Inferior parietal cortex (tissue), 1 donor: Measurements from ENCODE around the gene ARL4A.

ENCODE experiments used
- DNase-seq: peaks from one replicate; pipeline ENCODE4 v3.0.0-alpha.2; 2016; ENCODE audit errors: extremely low spot score

ARL4A gene

GRCh38 chr7:12701433-12701832, 14.0 kb downstream of the ARL4A start:
- no peak for DNase-seq

DNA sequence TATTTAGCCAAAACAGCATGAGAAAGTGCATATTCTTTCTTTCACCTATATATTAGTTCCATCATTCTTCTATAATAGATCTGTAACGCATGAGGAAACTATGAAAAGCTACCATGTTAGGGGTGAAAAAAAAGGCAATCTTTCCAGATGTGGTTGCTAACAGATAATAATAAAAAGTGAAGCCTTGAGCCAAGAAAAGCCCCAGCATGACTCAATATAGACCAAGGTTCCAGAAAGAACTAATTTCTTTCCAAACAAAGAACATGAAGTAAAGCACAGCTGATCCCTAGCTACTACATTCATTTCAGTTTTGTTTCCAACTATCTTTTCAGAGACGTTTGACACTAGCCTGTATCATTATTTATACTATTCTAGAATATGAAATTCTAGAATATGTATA, 16.4 kb downstream of the ARL4A start:
- no peak for DNase-seq

DNA sequence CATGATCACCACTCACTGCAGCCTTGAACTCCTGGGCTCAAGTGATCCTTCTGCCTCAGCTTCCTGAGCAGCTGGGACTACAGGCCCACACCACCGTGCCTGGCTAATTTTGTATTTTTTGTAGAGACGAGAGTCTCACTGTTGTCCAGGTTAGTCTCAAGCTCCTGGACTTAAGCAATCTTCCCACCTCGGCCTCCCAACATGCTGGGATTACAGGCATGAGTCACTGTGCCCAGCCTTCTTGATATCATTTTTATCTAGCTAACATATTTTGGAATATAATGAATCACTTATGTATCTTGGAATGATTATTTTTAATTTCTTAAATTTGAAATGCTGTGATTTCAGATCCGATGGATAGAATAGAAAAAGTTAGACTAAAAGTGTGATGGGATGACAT, 18.4 kb downstream of the ARL4A start:
- no peak for DNase-seq

- DNase-seq: no peak
These were observed 19.6 kb downstream of the ARL4A start for GRCh38 chr7:12706900-12707536.

GRCh38 chr7:12708314-12708713, 20.9 kb downstream of the ARL4A start:
- no peak for DNase-seq

DNA sequence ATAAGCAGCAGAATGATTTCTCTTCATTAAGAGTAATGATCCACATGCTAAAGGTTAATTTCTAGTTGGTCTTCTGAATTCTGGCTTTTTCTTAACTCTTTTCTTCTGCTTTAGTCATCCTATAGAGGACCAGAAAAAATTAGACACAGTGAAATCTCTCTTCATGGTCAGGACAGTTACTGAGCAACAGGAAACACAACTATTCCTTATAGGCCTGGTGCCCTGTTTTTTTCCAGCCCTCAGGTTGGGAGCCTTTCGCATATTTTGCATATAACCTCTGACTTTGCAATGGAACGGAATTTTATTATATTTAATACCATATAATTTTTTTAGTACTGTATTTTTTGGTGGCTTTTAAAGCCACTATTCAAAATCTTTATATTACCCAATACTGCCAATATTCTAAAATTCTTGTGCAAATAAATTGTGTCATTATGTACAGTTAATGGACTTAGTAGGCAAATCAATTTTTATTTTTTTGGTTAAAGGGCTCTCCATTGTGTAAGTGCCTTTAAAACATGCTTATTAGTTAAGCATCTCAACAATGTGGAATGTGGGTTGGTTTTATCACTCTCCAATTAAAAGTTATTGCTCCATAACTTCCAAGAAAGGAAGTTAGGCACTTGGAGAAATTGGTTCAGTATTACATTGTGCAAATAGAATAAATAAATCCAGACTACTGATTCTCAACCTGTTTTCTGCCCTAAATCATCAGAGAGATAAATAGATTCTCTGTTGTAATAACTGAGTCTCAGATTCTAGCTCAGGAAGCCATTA, 22.5 kb downstream of the ARL4A start:
- no peak for DNase-seq

GRCh38 chr7:12711124-12711523, 23.7 kb downstream of the ARL4A start:
- DNase-seq: no peak

DNA sequence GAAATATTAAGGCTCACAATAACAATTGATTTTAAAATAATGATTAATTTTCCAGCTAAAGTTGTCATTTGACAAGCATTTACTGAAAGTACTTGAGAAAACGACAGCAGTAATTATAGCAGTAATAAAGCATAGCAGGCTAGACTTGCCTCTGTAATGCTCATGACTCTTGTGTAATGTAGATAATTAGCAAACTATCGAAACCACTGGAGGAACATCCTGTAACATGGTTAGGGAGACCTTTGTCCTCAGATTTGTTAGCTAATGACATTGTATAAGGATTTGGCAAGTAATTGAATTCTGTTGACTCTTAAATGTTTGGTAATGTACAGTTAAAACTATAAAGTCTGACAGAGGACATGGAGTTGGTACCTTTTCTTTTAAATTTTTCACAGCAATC, 24.8 kb downstream of the ARL4A start:
- no peak for DNase-seq

DNA sequence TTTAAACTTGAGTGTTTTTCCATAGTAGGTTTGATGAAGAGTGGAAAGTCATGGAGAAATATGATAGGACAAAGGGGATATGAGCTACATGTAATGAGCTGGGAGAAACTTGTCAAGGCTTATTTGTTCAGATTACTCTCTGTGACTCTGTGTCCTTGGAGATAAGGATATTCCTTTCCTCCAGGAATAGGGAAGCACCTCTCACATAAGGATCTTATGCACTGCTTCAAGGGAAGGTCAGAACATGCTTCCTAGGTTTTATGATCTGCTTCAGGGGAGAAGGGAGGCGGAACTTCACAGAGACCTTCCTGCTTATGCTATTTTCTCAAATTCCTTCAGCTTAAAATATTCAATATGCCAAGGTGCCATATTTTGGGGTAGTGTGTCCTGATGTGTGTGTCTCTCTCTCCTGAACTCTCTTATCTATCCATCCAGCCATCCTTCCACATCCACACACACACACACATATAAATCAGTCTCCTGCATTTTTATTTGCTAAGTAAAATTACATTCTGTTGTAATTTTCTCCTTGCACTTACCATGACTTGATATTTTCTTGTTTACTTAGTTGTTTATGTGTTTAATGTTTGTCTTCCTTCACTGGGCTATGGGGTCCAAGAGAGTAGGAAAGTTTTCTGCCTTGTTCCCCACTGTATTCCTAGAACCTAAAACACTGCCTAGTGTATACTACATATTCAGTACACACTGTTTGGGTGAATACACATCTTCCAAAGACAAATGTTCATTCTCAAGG, 26.4 kb downstream of the ARL4A start:
- DNase-seq: no peak

- no peak for DNase-seq
These were observed 26.9 kb downstream of the ARL4A start for GRCh38 chr7:12714379-12714737.

DNA sequence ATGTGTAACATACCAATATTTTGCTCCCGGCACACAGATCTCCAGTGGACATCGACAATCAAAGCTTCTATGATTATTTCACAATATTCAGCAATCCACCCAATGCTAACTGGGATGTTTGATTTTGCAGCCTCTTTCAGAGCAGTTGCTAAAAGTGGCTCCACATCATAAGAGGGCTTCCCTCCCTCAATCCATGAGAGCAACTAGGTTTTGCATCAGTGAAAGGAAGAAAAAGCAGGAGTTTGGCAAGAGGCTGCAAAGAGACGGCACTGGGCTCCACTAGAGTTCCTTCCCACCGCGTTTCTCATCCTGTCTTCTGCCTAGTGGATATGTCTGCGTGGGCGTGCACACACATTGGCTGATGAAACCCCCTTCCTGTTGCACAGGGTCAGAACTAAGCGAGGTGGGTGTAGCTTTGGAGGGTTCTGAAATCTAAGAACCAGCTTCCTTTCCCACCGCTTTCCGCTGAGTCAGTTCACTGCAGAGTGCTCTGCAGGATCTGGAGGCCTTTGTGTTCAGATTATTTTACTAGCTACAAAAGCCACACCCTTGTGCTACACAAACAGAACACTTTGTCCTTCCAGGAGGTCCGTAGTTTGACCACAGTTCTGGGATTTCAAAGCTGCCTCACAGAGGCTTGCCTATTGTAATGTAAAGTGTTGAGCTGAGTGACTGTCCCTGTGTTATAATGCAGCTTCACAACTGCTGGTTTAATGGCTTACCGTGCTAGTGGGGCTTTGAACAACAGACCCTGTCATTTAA, 28.1 kb downstream of the ARL4A start:
- DNase-seq: peak; percentile 77

DNA sequence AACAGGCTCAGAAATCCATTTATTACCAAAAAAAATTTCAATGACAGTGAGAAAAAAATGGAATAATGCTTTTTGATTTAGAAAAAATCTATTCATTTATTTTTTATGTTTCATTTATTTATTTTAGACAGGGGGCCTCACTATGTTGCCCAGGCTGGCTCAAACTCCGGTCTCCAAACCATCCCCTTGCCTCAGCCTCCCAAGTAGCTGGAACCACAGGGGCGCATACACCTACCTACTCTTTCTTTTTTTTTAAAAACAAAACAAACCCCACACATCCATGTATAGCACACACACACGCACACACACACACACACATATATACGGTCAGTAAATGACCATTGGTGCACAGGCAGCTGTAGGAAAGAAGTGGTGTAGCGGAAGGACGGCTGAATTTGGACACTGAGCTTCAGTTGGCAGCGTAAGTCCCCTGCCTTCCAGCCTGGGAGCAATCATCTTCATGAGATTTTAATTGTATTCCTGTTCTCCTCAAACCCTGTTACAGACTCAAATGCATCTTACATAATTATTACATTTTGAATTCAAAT, 28.8 kb downstream of the ARL4A start:
- no peak for DNase-seq

- no peak for DNase-seq
These were observed 29.3 kb downstream of the ARL4A start for GRCh38 chr7:12716722-12717121.

DNA sequence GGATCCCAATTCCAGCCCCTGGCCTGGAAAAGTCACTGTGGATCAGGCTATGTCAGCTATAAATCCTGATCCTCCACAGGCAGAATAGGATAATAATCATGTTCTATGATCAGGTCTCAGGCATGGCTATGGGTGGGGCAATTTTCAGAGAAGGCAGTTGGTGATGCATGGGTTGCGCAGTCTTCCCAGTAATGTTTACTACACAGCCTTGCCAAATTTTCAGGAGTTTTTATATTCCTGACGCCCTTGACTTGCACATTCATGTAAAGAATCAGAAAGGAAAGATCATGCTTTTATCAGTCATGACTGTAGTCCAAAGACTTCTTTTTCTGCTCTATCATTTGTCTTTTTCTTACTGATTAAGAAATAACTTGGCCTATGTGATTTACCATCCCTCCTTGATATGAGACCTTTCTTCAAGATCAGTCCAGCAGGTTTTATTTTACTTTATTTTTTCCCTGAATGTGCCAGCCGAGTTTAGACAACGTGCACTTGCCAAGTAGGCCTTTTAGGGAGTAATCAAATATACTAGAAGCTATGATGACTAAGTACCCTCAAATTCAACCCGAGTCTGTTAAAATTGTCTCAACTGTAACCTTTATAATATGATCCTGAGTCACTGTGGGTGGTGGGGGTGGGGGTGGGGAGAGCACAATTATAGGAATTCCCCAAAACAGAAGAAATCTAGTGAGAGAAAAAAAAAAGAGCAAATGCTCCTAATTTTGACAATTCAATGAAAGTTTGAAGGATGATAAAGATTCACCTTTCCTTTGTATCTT, 31.9 kb downstream of the ARL4A start:
- no peak for DNase-seq

GRCh38 chr7:12719981-12720865, 32.8 kb downstream of the ARL4A start:
- DNase-seq: no peak

DNA sequence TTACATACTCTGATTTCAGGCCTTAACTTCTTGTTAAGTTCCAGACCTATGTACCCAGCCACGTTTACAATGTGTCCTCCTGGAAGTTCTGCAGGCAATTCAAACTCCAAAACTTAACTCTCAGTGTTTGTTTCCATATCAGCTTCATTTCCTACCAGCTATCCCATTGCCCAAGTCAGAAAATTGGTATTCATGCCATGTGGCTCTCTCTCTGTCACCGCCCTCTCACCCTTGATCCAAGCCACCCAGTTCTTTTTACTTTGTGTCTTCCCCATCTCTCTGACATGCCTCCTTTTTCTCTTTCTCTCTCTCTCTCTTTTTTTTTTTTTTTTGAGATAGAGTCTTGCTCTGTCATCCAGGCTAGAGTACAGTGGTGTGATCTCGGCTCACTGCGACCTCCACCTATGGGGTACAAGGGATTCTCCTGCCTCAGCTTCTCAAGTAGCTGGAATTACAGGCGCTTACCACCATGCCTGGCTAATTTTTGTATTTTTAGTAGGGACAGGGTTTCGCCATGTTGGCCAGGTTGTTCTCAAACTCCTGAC, 33.9 kb downstream of the ARL4A start:
- no peak for DNase-seq

- DNase-seq: no peak
These were observed 34.7 kb downstream of the ARL4A start for GRCh38 chr7:12722136-12722535.

DNA sequence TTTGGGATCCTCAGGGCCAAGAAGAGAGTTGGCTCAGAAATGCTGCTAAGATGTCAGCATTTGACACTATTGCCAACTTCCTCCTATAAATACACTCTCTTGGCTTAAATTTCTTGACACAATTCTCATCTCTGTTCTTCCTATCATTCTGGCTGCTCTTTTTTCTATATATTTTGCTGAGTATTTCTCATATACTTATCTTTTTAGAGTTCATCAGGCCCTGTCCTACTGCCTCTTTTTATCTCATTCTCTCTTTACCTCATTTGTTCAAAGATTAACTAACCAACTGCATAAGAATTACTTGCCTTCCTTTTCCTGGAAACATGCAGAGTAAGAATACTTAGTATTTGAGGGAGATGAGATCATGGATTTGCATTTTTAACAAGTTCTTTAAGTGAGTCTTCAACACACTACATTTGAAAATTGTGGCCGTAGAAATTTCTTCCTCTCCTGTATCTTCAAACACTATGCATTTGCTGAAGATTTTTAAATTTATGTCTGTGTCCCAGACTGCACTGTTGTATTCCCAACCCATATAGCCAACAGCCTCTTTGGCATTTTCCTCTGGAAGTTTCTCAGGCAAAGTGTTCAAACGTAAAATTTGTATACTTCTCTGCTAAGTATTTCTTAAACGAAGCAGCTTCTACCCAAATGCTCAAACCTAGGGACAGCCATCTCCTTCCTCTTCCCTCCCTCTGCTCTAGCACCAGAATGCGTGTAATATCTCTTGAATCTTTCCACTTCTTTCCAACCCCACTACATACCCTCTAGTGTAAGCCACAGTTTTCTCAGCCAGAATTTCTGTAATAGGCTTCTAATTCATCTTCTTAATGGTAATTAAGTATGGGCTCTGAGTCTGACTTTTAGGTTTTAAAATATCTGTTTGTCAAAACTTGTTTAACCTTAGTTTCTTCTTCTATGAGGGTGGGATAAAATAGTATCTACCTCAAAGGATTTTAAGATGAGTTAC, 35.5 kb downstream of the ARL4A start:
- no peak for DNase-seq
